Neural cell (in vitro differentiated cells): ENCODE measurements around the gene SUPT4H1.

Source experiments
- EP300 ChIP-seq: fragments of 450-650 bp; conservative IDR thresholded peaks from 2 replicates; pipeline ENCODE4 v1.6.1; 2014; ENCODE audit warnings: antibody characterized with exemption, mild to moderate bottlenecking, moderate library complexity; ENCODE audit not compliant: poor library complexity, severe bottlenecking
- EZH2 ChIP-seq: fragments of 200-600, 300-800 bp; shearing (Covaris generic), sonication (generic); IDR thresholded peaks from 2 replicates; pipeline ENCODE4 v1.6.1; 2014; ENCODE audit warnings: antibody characterized with exemption, low read length, borderline replicate concordance, mild to moderate bottlenecking; ENCODE audit not compliant: insufficient read depth, poor library complexity, severe bottlenecking
- POLR2AphosphoS5 ChIP-seq: IDR thresholded peaks from 2 replicates; pipeline ENCODE4 v1.6.1; 2012
- RAD21 ChIP-seq: fragments of 450-650 bp; conservative IDR thresholded peaks from 2 replicates; pipeline ENCODE4 v1.6.1; 2014; ENCODE audit warnings: antibody characterized with exemption, mild to moderate bottlenecking, moderate library complexity
- SMC3 ChIP-seq: fragments of 450-650 bp; conservative IDR thresholded peaks from 2 replicates; pipeline ENCODE4 v1.6.1; 2014; ENCODE audit warnings: antibody characterized with exemption, mild to moderate bottlenecking, moderate library complexity; ENCODE audit not compliant: poor library complexity
- TAF1 ChIP-seq: IDR thresholded peaks from 2 replicates; pipeline ENCODE4 v1.6.1; 2012; ENCODE audit warnings: low read depth
- TF ChIP-seq, protein P1 (sequence below): IDR thresholded peaks from 2 replicates; pipeline ENCODE4 v1.6.1; 2012; ENCODE audit warnings: borderline replicate concordance
- TF ChIP-seq, protein P2 (sequence below): fragments of 450-650 bp; IDR thresholded peaks from 2 replicates; pipeline ENCODE4 v1.5.1; 2014; ENCODE audit warnings: antibody characterized with exemption, mild to moderate bottlenecking, moderate library complexity; ENCODE audit not compliant: poor library complexity, severe bottlenecking

DNA sequence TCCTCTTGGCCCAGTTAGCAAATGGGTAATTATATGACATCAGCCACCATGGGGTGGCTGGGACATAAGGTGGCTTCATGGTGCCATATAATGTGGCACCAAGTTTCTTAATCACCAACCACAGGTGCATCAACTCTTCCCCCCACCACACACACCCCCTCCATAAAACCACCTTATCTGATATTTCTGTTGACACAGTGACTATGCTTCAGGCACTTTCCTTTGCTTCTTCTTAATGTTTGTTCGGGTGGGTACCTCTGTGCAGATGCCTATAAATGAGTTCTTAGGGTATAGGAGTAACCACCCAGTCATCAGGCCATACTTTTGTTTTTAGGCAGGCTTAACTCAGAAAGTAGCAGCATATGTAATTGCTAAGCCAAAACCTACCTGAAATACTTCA lies 35.8 kb upstream of the SUPT4H1 start:
- TF ChIP-seq EZH2 (no peak), TAF1 (no peak), POLR2AphosphoS5 (no peak), SMC3 (no peak), EP300 (no peak), RAD21 (no peak)
- TF ChIP-seq, protein P1, sequence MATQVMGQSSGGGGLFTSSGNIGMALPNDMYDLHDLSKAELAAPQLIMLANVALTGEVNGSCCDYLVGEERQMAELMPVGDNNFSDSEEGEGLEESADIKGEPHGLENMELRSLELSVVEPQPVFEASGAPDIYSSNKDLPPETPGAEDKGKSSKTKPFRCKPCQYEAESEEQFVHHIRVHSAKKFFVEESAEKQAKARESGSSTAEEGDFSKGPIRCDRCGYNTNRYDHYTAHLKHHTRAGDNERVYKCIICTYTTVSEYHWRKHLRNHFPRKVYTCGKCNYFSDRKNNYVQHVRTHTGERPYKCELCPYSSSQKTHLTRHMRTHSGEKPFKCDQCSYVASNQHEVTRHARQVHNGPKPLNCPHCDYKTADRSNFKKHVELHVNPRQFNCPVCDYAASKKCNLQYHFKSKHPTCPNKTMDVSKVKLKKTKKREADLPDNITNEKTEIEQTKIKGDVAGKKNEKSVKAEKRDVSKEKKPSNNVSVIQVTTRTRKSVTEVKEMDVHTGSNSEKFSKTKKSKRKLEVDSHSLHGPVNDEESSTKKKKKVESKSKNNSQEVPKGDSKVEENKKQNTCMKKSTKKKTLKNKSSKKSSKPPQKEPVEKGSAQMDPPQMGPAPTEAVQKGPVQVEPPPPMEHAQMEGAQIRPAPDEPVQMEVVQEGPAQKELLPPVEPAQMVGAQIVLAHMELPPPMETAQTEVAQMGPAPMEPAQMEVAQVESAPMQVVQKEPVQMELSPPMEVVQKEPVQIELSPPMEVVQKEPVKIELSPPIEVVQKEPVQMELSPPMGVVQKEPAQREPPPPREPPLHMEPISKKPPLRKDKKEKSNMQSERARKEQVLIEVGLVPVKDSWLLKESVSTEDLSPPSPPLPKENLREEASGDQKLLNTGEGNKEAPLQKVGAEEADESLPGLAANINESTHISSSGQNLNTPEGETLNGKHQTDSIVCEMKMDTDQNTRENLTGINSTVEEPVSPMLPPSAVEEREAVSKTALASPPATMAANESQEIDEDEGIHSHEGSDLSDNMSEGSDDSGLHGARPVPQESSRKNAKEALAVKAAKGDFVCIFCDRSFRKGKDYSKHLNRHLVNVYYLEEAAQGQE: no peak
- TF ChIP-seq, protein P2, sequence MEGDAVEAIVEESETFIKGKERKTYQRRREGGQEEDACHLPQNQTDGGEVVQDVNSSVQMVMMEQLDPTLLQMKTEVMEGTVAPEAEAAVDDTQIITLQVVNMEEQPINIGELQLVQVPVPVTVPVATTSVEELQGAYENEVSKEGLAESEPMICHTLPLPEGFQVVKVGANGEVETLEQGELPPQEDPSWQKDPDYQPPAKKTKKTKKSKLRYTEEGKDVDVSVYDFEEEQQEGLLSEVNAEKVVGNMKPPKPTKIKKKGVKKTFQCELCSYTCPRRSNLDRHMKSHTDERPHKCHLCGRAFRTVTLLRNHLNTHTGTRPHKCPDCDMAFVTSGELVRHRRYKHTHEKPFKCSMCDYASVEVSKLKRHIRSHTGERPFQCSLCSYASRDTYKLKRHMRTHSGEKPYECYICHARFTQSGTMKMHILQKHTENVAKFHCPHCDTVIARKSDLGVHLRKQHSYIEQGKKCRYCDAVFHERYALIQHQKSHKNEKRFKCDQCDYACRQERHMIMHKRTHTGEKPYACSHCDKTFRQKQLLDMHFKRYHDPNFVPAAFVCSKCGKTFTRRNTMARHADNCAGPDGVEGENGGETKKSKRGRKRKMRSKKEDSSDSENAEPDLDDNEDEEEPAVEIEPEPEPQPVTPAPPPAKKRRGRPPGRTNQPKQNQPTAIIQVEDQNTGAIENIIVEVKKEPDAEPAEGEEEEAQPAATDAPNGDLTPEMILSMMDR: no peak
